Liver (tissue), 9 donors: ENCODE results near the gene ZNF284. TPM values are rescaled to one million over a fixed set of nuclear protein-coding genes. Genes with fewer than 3 reads are reported as not detected.

ENCODE experiments used
- DNase-seq: peaks from one replicate; pipeline ENCODE4 v3.0.0-alpha.2; 2017; ENCODE audit warnings: low spot score
- H3K27ac ChIP-seq, 2 donors: one replicate each; pipeline ENCODE4 v1.7.0; 2013; ENCODE audit warnings: inconsistent platforms in 2 of 2, low read length in 2 of 2, control low read depth in 1 of 2, low read depth in 1 of 2, mild to moderate bottlenecking in 1 of 2
- H3K27me3 ChIP-seq, 4 donors: one replicate each; pipeline versions ENCODE4 v1.6.1 to v1.7.0; 2013; ENCODE audit warnings: low read length in 3 of 4, inconsistent platforms in 1 of 4, mild to moderate bottlenecking in 1 of 4, moderate library complexity in 1 of 4; ENCODE audit not compliant: control insufficient read depth in 4 of 4, insufficient read depth in 4 of 4
- H3K36me3 ChIP-seq, 4 donors: one replicate each; pipeline versions ENCODE4 v1.6.1 to v1.7.0; 2013; ENCODE audit warnings: low read length in 3 of 4, mild to moderate bottlenecking in 3 of 4, low read depth in 1 of 4, moderate library complexity in 1 of 4; ENCODE audit not compliant: control insufficient read depth in 4 of 4, insufficient read depth in 3 of 4
- H3K4me1 ChIP-seq, 4 donors: one replicate each; pipeline versions ENCODE4 v1.6.1 to v1.7.0; 2013; ENCODE audit warnings: low read length in 3 of 4, mild to moderate bottlenecking in 3 of 4, moderate library complexity in 1 of 4; ENCODE audit not compliant: control insufficient read depth in 4 of 4, insufficient read depth in 4 of 4
- H3K4me3 ChIP-seq, 3 donors: one replicate each; pipeline versions ENCODE4 v1.6.1 to v1.7.0; 2013; ENCODE audit warnings: low read length in 3 of 3, control low read depth in 1 of 3, low read depth in 1 of 3, mild to moderate bottlenecking in 1 of 3
- H3K9ac ChIP-seq, 2 donors: one replicate each; pipeline ENCODE4 v1.7.0; 2013; ENCODE audit warnings: low read length in 2 of 2, mild to moderate bottlenecking in 2 of 2, moderate library complexity in 2 of 2, control low read depth in 1 of 2, low read depth in 1 of 2
- H3K9me3 ChIP-seq, 4 donors: one replicate each; pipeline versions ENCODE4 v1.6.1 to v1.7.0; 2013; ENCODE audit warnings: low read length in 3 of 4; ENCODE audit not compliant: control insufficient read depth in 4 of 4
- EGR1 ChIP-seq, 2 donors: IDR thresholded peaks; 2 replicates each; pipeline ENCODE4 v1.6.1; 2016 to 2018; ENCODE audit warnings: antibody characterized with exemption in 2 of 2, low read depth in 2 of 2
- FOXA1 ChIP-seq: IDR thresholded peaks from 2 replicates; pipeline ENCODE4 v1.6.1; 2016; ENCODE audit warnings: antibody characterized with exemption
- FOXA2 ChIP-seq: IDR thresholded peaks from 2 replicates; pipeline ENCODE4 v1.6.1; 2016; ENCODE audit warnings: antibody characterized with exemption
- GABPA ChIP-seq, 2 donors: IDR thresholded peaks in 1 of 2; conservative IDR thresholded peaks in 1 of 2; 2 replicates each; pipeline ENCODE4 v1.6.1; 2016; ENCODE audit warnings: antibody characterized with exemption in 2 of 2, mild to moderate bottlenecking in 1 of 2, moderate library complexity in 1 of 2
- HNF4A ChIP-seq, 2 donors: conservative IDR thresholded peaks; 2 replicates each; pipeline ENCODE4 v1.6.1; 2016; ENCODE audit warnings: antibody characterized with exemption in 2 of 2, mild to moderate bottlenecking in 2 of 2
- HNF4G ChIP-seq: IDR thresholded peaks from 2 replicates; pipeline ENCODE4 v1.6.1; 2016; ENCODE audit warnings: antibody characterized with exemption
- JUND ChIP-seq, 2 donors: IDR thresholded peaks; 2 replicates each; pipeline ENCODE4 v1.6.1; 2016; ENCODE audit warnings: antibody characterized with exemption in 2 of 2
- NR2F2 ChIP-seq: IDR thresholded peaks from 2 replicates; pipeline ENCODE4 v1.6.1; 2016; ENCODE audit warnings: antibody characterized with exemption
- RAD21 ChIP-seq, 2 donors: IDR thresholded peaks; 2 replicates each; pipeline ENCODE4 v1.6.1; 2016; ENCODE audit warnings: antibody characterized with exemption in 2 of 2, mild to moderate bottlenecking in 2 of 2
- REST ChIP-seq: IDR thresholded peaks from 2 replicates; pipeline ENCODE4 v1.6.1; 2016; ENCODE audit warnings: antibody characterized with exemption, mild to moderate bottlenecking
- RXRA ChIP-seq, 2 donors: IDR thresholded peaks; 2 replicates each; pipeline ENCODE4 v1.6.1; 2017 to 2018; ENCODE audit warnings: antibody characterized with exemption in 2 of 2, mild to moderate bottlenecking in 1 of 2
- SP1 ChIP-seq: IDR thresholded peaks from 2 replicates; pipeline ENCODE4 v1.6.1; 2018; ENCODE audit warnings: antibody characterized with exemption, mild to moderate bottlenecking
- TAF1 ChIP-seq: conservative IDR thresholded peaks from 2 replicates; pipeline ENCODE4 v1.6.1; 2016; ENCODE audit warnings: antibody characterized with exemption, mild to moderate bottlenecking
- YY1 ChIP-seq: IDR thresholded peaks from 2 replicates; pipeline ENCODE4 v1.6.1; 2016; ENCODE audit warnings: antibody characterized with exemption, mild to moderate bottlenecking
- ZBTB33 ChIP-seq: IDR thresholded peaks from 2 replicates; pipeline ENCODE4 v1.6.1; 2016; ENCODE audit warnings: antibody characterized with exemption
- WGBS: extraction: QIAGEN DNeasy Blood & Tissue Kit; methylation state at CpG from one replicate; pipeline ENCODE4 v1.1.7; 2013; 5-methylcytosine and 5-hydroxymethylcytosine counted together
- polyA plus RNA-seq, 2 donors: library from polyadenylated mRNA; stranded (reverse) in 1 of 2; unstranded in 1 of 2; fragments of 200-250 nt in 1 of 2; fragments of >200 nt in 1 of 2; fragmentation: Nextera tagmentation in 1 of 2; extraction: Ambion mirVana in 1 of 2; gene quantifications; one replicate each; pipeline versions ENCODE4 v1.2.1 to v1.2.3, GENCODE V29; 2013 to 2015
- total RNA-seq, 2 donors: library from RNA; depleted of rRNA; stranded (reverse); fragments of >200 nt; gene quantifications; one replicate each; pipeline ENCODE4 v1.2.3, GENCODE V29; 2014
- TF ChIP-seq, protein P1 (sequence below): IDR thresholded peaks from 2 replicates; pipeline ENCODE4 v1.6.1; 2016; ENCODE audit warnings: antibody characterized with exemption
- TF ChIP-seq, protein P2 (sequence below): IDR thresholded peaks from 2 replicates; pipeline ENCODE4 v1.6.1; 2016; ENCODE audit warnings: antibody characterized with exemption
- TF ChIP-seq, protein P3 (sequence below): fragments of 150-350 bp; IDR thresholded peaks from 2 replicates; pipeline ENCODE4 v1.5.1; 2017; ENCODE audit warnings: improper control_type of control experiment, low read depth, low read length; ENCODE audit not compliant: missing input control
- donor health status: healthy.
- donor health status: healthy.
- donor health status: healthy.
- donor health status: healthy.
- donor health status: healthy.

Gene ZNF284
- total and polyA plus RNA-seq, 4 donors = 0.32 to 1.0 (median 0.61) TPM

DNA sequence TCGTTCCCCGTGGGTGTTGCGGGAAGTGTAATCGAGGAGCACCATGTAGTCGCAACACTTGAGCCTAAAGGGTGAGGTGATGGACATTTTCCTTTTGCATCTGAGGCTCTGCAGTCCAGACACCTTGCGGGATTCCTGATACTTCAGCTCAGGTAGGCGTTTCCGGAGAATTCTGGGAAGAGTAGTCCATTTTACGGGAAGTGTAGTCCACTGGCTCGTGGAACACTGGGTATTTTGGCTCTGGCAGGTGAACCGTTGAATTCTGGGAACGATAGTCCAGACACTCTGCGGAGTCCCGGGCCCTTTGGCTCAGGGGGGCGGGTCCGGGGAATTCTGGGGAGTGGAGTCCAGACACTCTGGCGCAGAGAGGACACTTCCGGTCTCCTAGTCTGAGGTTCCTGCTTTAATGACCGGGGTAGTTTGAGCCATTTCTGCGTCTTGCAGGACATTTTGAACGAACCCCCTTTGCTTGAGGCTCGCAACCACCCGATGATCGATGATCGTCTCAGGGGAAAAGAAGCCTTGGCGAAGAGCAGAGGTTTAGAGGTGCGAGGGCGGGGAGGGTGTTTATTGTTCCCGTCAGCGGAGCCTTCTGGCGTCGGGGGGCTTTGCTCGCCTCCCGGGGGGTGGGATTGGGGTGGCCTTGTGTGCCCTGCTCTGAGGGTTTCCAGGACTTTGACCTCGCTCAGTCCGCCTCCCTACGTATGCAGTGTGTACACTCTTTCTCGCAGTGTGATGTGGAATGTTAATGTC lies 20.1 kb upstream of the ZNF284 start, which contains the start of gene ZNF223:
TSS of gene ZNF223 (plus strand) at position 387 of the 753 bp plus-strand sequence. CDS start 3,141 bp downstream, outside the sequence.
- peaks cover 0 to 14% (median 10%) of the 10 kb centered on the region in 4 donors for H3K36me3 ChIP-seq
- H3K9ac ChIP-seq = peak within 1 kb of the TSS in 1 of 2 donors; percentile 61
- peaks cover 3 to 32% (median 24%) of the 10 kb centered on the region in 4 donors for H3K9me3 ChIP-seq
- 1% methylated on average over 38 of the region's 38 CpGs for WGBS
- DNase-seq = peak; percentile 86
- H3K4me3 ChIP-seq = peak within 1 kb of the TSS; percentile 78 to 99 (median 87)
- peaks cover 0 to 18% (median 15%) of the 10 kb centered on the region in 4 donors for H3K4me1 ChIP-seq
- H3K27ac ChIP-seq = peak within 1 kb of the TSS; percentile 21 to 60
- peaks cover 0 to 2% (median 1%) of the 10 kb centered on the region in 4 donors for H3K27me3 ChIP-seq
- TF ChIP-seq FOXA1 = peak; percentile 34
- TF ChIP-seq NR2F2 = peak; percentile 73
- TF ChIP-seq RXRA (IDR thresholded peaks at IDR 0.05) = peak; percentile 61 to 70
- peak; percentile 72 to 87 for TF ChIP-seq HNF4A (conservative IDR thresholded peaks at IDR 0.05)
- peak; percentile 69 for TF ChIP-seq REST
- peak; percentile 77 for TF ChIP-seq SP1
- peak; percentile 78 for TF ChIP-seq TAF1
- TF ChIP-seq, protein P1, sequence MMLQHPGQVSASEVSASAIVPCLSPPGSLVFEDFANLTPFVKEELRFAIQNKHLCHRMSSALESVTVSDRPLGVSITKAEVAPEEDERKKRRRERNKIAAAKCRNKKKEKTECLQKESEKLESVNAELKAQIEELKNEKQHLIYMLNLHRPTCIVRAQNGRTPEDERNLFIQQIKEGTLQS = peak; percentile 27
- TF ChIP-seq, protein P2, sequence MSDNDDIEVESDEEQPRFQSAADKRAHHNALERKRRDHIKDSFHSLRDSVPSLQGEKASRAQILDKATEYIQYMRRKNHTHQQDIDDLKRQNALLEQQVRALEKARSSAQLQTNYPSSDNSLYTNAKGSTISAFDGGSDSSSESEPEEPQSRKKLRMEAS = peak; percentile 93
- no peak for TF ChIP-seq FOXA2
- TF ChIP-seq ZBTB33 = peak; percentile 97
- peak; percentile 23 to 59 for TF ChIP-seq JUND (IDR thresholded peaks at IDR 0.05)
- TF ChIP-seq EGR1 (IDR thresholded peaks at IDR 0.05; ENCODE audit: low read depth in 2 of 2) = peak; percentile 83 to 84
- peak; percentile 50 for TF ChIP-seq HNF4G
- TF ChIP-seq GABPA (IDR thresholded peaks at IDR 0.05 in 1 of 2, conservative IDR thresholded peaks at IDR 0.05 in 1 of 2) = peak; percentile 87 to 99
- TF ChIP-seq, protein P3, sequence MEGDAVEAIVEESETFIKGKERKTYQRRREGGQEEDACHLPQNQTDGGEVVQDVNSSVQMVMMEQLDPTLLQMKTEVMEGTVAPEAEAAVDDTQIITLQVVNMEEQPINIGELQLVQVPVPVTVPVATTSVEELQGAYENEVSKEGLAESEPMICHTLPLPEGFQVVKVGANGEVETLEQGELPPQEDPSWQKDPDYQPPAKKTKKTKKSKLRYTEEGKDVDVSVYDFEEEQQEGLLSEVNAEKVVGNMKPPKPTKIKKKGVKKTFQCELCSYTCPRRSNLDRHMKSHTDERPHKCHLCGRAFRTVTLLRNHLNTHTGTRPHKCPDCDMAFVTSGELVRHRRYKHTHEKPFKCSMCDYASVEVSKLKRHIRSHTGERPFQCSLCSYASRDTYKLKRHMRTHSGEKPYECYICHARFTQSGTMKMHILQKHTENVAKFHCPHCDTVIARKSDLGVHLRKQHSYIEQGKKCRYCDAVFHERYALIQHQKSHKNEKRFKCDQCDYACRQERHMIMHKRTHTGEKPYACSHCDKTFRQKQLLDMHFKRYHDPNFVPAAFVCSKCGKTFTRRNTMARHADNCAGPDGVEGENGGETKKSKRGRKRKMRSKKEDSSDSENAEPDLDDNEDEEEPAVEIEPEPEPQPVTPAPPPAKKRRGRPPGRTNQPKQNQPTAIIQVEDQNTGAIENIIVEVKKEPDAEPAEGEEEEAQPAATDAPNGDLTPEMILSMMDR = no peak
- peak; percentile 96 for TF ChIP-seq YY1
- peak; percentile 44 to 58 for TF ChIP-seq RAD21 (IDR thresholded peaks at IDR 0.05)
